Neural cell (in vitro differentiated cells): ENCODE measurements around the gene ELOVL3. TPM values are rescaled to one million over a fixed set of nuclear protein-coding genes. Genes with fewer than 3 reads are reported as not detected.
"Not testable (repeated sequence)": the region's sequence is repeated elsewhere in the genome, so short reads cannot be mapped to it uniquely, and the experiment has no call there.

Experiments
- H2AFZ ChIP-seq: fragments of 200-600, 300-800 bp; sonication (generic), shearing (Covaris generic); 2 replicates; pipeline ENCODE4 v1.6.0; 2014; ENCODE audit warnings: low read depth, mild to moderate bottlenecking, antibody characterized with exemption, low read length, moderate library complexity
- H3F3A ChIP-seq: fragments of 200-600 bp; shearing (Covaris generic); 2 replicates; pipeline ENCODE4 v1.6.1; 2016; ENCODE audit warnings: mild to moderate bottlenecking, moderate library complexity, mixed read lengths, antibody characterized with exemption, low read length; ENCODE audit not compliant: insufficient read depth, poor library complexity, severe bottlenecking
- H3K27ac ChIP-seq: fragments of 200-600, 300-800 bp; sonication (generic), shearing (Covaris generic); 2 replicates; pipeline ENCODE4 v1.5.1; 2014; ENCODE audit warnings: mild to moderate bottlenecking, low read length, moderate library complexity
- H3K27me3 ChIP-seq: fragments of 300-800, 200-600 bp; sonication (generic), shearing (Covaris generic); 2 replicates; pipeline ENCODE4 v1.6.0; 2014; ENCODE audit warnings: mild to moderate bottlenecking, low read depth, low read length, moderate library complexity; ENCODE audit not compliant: insufficient read depth
- H3K36me3 ChIP-seq: fragments of 300-800, 200-600 bp; sonication (generic), shearing (Covaris generic); 2 replicates; pipeline ENCODE4 v1.5.1; 2014; ENCODE audit warnings: mild to moderate bottlenecking, antibody characterized with exemption, low read length, moderate library complexity; ENCODE audit not compliant: insufficient read depth
- H3K4me2 ChIP-seq: fragments of 300-800, 200-600 bp; sonication (generic), shearing (Covaris generic); 2 replicates; pipeline ENCODE4 v1.6.0; 2014; ENCODE audit warnings: mild to moderate bottlenecking, low read length
- H3K4me3 ChIP-seq: fragments of 300-800, 200-600 bp; sonication (generic), shearing (Covaris generic); 2 replicates; pipeline ENCODE4 v1.5.1; 2014; ENCODE audit warnings: mild to moderate bottlenecking, low read length, moderate library complexity
- H3K79me2 ChIP-seq: fragments of 200-600 bp; shearing (Covaris generic); replicated peaks from 2 replicates; pipeline ENCODE4 v1.6.0; 2014; ENCODE audit warnings: mild to moderate bottlenecking, low read length, moderate library complexity; ENCODE audit not compliant: insufficient read depth
- H3K9ac ChIP-seq: fragments of 300-800, 200-600 bp; sonication (generic), shearing (Covaris generic); 2 replicates; pipeline ENCODE4 v1.6.1; 2016; ENCODE audit warnings: mild to moderate bottlenecking, low read length, mixed read lengths
- H3K9me2 ChIP-seq: fragments of 200-600 bp; shearing (Covaris generic); 2 replicates; pipeline ENCODE4 v1.6.1; 2016; ENCODE audit warnings: mild to moderate bottlenecking, low read length, mixed read lengths; ENCODE audit not compliant: insufficient read depth
- H3K9me3 ChIP-seq: fragments of 200-600, 300-800 bp; sonication (generic), shearing (Covaris generic); 2 replicates; pipeline ENCODE4 v1.6.1; 2016; ENCODE audit warnings: mild to moderate bottlenecking, mixed run types, low read length, moderate library complexity, mixed read lengths
- H4K20me1 ChIP-seq: fragments of 200-600 bp; shearing (Covaris generic); 2 replicates; pipeline ENCODE4 v1.6.1; 2016; ENCODE audit warnings: mild to moderate bottlenecking, mixed run types; ENCODE audit not compliant: insufficient read depth
- CTCF ChIP-seq: fragments of 450-650 bp; IDR thresholded peaks from 2 replicates; pipeline ENCODE4 v1.5.1; 2014; ENCODE audit warnings: antibody characterized with exemption, mild to moderate bottlenecking, moderate library complexity; ENCODE audit not compliant: poor library complexity, severe bottlenecking
- EP300 ChIP-seq: fragments of 450-650 bp; conservative IDR thresholded peaks from 2 replicates; pipeline ENCODE4 v1.6.1; 2014; ENCODE audit warnings: antibody characterized with exemption, mild to moderate bottlenecking, moderate library complexity; ENCODE audit not compliant: poor library complexity, severe bottlenecking
- EZH2 ChIP-seq: fragments of 200-600, 300-800 bp; shearing (Covaris generic), sonication (generic); IDR thresholded peaks from 2 replicates; pipeline ENCODE4 v1.6.1; 2014; ENCODE audit warnings: antibody characterized with exemption, low read length, borderline replicate concordance, mild to moderate bottlenecking; ENCODE audit not compliant: insufficient read depth, poor library complexity, severe bottlenecking
- MXI1 ChIP-seq: fragments of 450-650 bp; conservative IDR thresholded peaks from 2 replicates; pipeline ENCODE4 v1.6.1; 2014; ENCODE audit warnings: antibody characterized with exemption, mild to moderate bottlenecking; ENCODE audit not compliant: poor library complexity, severe bottlenecking
- POLR2AphosphoS5 ChIP-seq: IDR thresholded peaks from 2 replicates; pipeline ENCODE4 v1.6.1; 2012
- RAD21 ChIP-seq: fragments of 450-650 bp; conservative IDR thresholded peaks from 2 replicates; pipeline ENCODE4 v1.6.1; 2014; ENCODE audit warnings: antibody characterized with exemption, mild to moderate bottlenecking, moderate library complexity
- REST ChIP-seq: IDR thresholded peaks from 2 replicates; pipeline ENCODE4 v1.6.1; 2012; ENCODE audit warnings: borderline replicate concordance
- SMC3 ChIP-seq: fragments of 450-650 bp; conservative IDR thresholded peaks from 2 replicates; pipeline ENCODE4 v1.6.1; 2014; ENCODE audit warnings: antibody characterized with exemption, mild to moderate bottlenecking, moderate library complexity; ENCODE audit not compliant: poor library complexity
- TAF1 ChIP-seq: IDR thresholded peaks from 2 replicates; pipeline ENCODE4 v1.6.1; 2012; ENCODE audit warnings: low read depth
- polyA plus RNA-seq: library from polyadenylated mRNA; depleted of rRNA; stranded (reverse); fragments of >200 nt; gene quantifications from 2 replicates; pipeline ENCODE4 v1.2.3, GENCODE V29; 2014

ELOVL3 gene
- polyA plus RNA-seq, 1 donor from 2014 or later: not detected

- no peaks in the 10 kb centered on the region for H3K36me3 ChIP-seq
- H3K9me2 ChIP-seq: no peaks in the 10 kb centered on the region
- TF ChIP-seq EP300 (no peak), CTCF (no peak), EZH2 (no peak), REST (no peak), RAD21 (no peak), POLR2AphosphoS5 (no peak), SMC3 (no peak), TAF1 (no peak), MXI1 (no peak)
- H3K9me3 ChIP-seq: peaks cover 3% of the 10 kb centered on the region
- no peak overlapping the region for H3K4me3 ChIP-seq
- H3F3A ChIP-seq: no peaks in the 10 kb centered on the region
- H3K9ac ChIP-seq: no peak overlapping the region
- no peaks in the 10 kb centered on the region for H4K20me1 ChIP-seq
- no peak overlapping the region for H3K4me2 ChIP-seq
- H3K79me2 ChIP-seq: no peaks in the 10 kb centered on the region
- H3K27ac ChIP-seq: no peak overlapping the region
- no peaks in the 10 kb centered on the region for H3K27me3 ChIP-seq
- no peak overlapping the region for H2AFZ ChIP-seq
These were observed 37.7 kb upstream of the ELOVL3 start for GRCh38 chr10:102188298-102188940.

- H3K9ac ChIP-seq, H3K79me2 ChIP-seq, H4K20me1 ChIP-seq, H3K4me2 ChIP-seq, H3K4me3 ChIP-seq, H3K27me3 ChIP-seq, H3K27ac ChIP-seq, H3F3A ChIP-seq, H2AFZ ChIP-seq, H3K9me2 ChIP-seq, H3K9me3 ChIP-seq, H3K36me3 ChIP-seq: not testable (repeated sequence)
These were observed 36.9 kb upstream of the ELOVL3 start for GRCh38 chr10:102188941-102189898.
